H1 (cell line): ENCODE measurements around the gene GRM7.

Source experiments
- CTCF ChIP-seq, 3 experiments: IDR thresholded peaks; 1 replicate in 2 of 3; 2 replicates in 1 of 3; pipeline versions ENCODE4 v1.5.1 to v1.6.1; 2011; ENCODE audit warnings: low read length in 3 of 3, mild to moderate bottlenecking in 3 of 3, inconsistent platforms in 2 of 3, low read depth in 1 of 3, moderate library complexity in 1 of 3; ENCODE audit not compliant: insufficient read depth in 1 of 3; ENCODE audit errors: control extremely low read depth in 1 of 3
- EP300 ChIP-seq, 2 experiments: IDR thresholded peaks; 1 replicate in 1 of 2; 2 replicates in 1 of 2; pipeline ENCODE4 v1.6.1; 2011 to 2012; ENCODE audit warnings: low read depth in 2 of 2, low read length in 2 of 2, mild to moderate bottlenecking in 2 of 2, borderline replicate concordance in 1 of 2, inconsistent platforms in 1 of 2, moderate library complexity in 1 of 2

- TF ChIP-seq CTCF (IDR thresholded peaks at IDR 0.05; ENCODE audit: control extremely low read depth in 1 of 3, insufficient read depth in 1 of 3, low read depth in 1 of 3, low read length in 3 of 3) (no peak), EP300 (IDR thresholded peaks at IDR 0.05; ENCODE audit: borderline replicate concordance in 1 of 2, low read depth in 2 of 2, low read length in 2 of 2) (no peak)
These were observed 35.4 kb upstream of the GRM7 start for GRCh38 chr3:6825524-6825923.
